HL-60 (cell line): ENCODE results near the gene RIC8A.

Source experiments
- DNase-seq, 2 experiments: peaks; one replicate each; pipeline ENCODE4 v3.0.0-alpha.2; 2010 to 2020; ENCODE audit warnings: low read depth in 1 of 2, low spot score in 1 of 2
- H3K27ac ChIP-seq: fragments of 250-450 bp; sonication (Bioruptor Pico); replicated peaks from 2 replicates; pipeline ENCODE4 v1.5.1; 2020; ENCODE audit warnings: mild to moderate bottlenecking, moderate library complexity
- H3K27me3 ChIP-seq: fragments of 250-450 bp; sonication (Bioruptor Pico); 2 replicates; pipeline ENCODE4 v1.5.1; 2021; ENCODE audit warnings: mild to moderate bottlenecking, moderate library complexity; ENCODE audit not compliant: insufficient read depth, poor library complexity, severe bottlenecking
- H3K4me3 ChIP-seq: replicated peaks from 2 replicates; pipeline ENCODE4 v1.5.1; 2011; ENCODE audit warnings: mild to moderate bottlenecking, control low read depth, low read length; ENCODE audit not compliant: insufficient read depth
- CTCF ChIP-seq: IDR thresholded peaks from one replicate; pipeline ENCODE4 v1.5.1; 2011; ENCODE audit warnings: low read length, control low read depth, inconsistent platforms; ENCODE audit not compliant: insufficient read depth
- GABPA ChIP-seq: IDR thresholded peaks from 2 replicates; pipeline ENCODE4 v1.6.1; 2012; ENCODE audit warnings: low read depth
- POLR2AphosphoS5 ChIP-seq: IDR thresholded peaks from 2 replicates; pipeline ENCODE4 v1.6.1; 2012; ENCODE audit warnings: low read depth
- REST ChIP-seq: IDR thresholded peaks from 2 replicates; pipeline ENCODE4 v1.6.1; 2012; ENCODE audit warnings: low read depth; ENCODE audit not compliant: insufficient replicate concordance
- SPI1 ChIP-seq: IDR thresholded peaks from 2 replicates; pipeline ENCODE4 v1.6.1; 2012; ENCODE audit warnings: low read depth, mild to moderate bottlenecking, borderline replicate concordance

RIC8A gene

GRCh38 chr11:201966-202365 is 5.5 kb upstream of the RIC8A start:
- DNase-seq = peak in 1 of 2 experiments; percentile 59
- Histone ChIP-seq H3K4me3 (no peak overlapping the region), H3K27me3 (no peaks in the 10 kb centered on the region)

GRCh38 chr11:202490-202889 is 5.0 kb upstream of the RIC8A start:
- DNase-seq = no peak
- Histone ChIP-seq H3K27me3 (no peaks in the 10 kb centered on the region), H3K27ac (peak overlapping the region; percentile 57; the same call in 1 of the 2 replicates), H3K4me3 (no peak overlapping the region)
- TF ChIP-seq REST = no peak
- TF ChIP-seq CTCF = no peak
- no peak for TF ChIP-seq SPI1
- no peak for TF ChIP-seq GABPA
- no peak for TF ChIP-seq POLR2AphosphoS5

More at GRCh38 chr11:201966-202365, 5.5 kb upstream of the RIC8A start:
- TF ChIP-seq POLR2AphosphoS5 (no peak), SPI1 (peak; percentile 96), REST (no peak), CTCF (no peak), GABPA (no peak)
- H3K27ac ChIP-seq = peak overlapping the region; percentile 57

- DNase-seq = no peak
- Histone ChIP-seq H3K27ac (no peak overlapping the region), H3K27me3 (no peaks in the 10 kb centered on the region), H3K4me3 (no peak overlapping the region)
- TF ChIP-seq CTCF (no peak), POLR2AphosphoS5 (no peak; the same call in 1 of the 2 replicates), SPI1 (no peak), REST (no peak), GABPA (no peak)
Observed at GRCh38 chr11:203056-203944, 4.2 kb upstream of the RIC8A start.
